Lung (tissue), 12 donors: ENCODE results near the gene KRTAP4-2. TPM values are rescaled to one million over a fixed set of nuclear protein-coding genes. Genes with fewer than 3 reads are reported as not detected.

Source experiments
- ATAC-seq: fragments of 200-7000 bp; cut with Tn5 transposase; one replicate; pipeline ENCODE4 v1.9.1; 2020; ENCODE audit warnings: moderate number of reproducible peaks; ENCODE audit not compliant: insufficient read depth, low FRiP score
- DNase-seq, 3 donors: peaks; one replicate each; pipeline ENCODE4 v3.0.0-alpha.2; 2013 to 2017
- H3K27ac ChIP-seq, 2 donors: one replicate each; pipeline ENCODE4 v1.5.1; 2013; ENCODE audit warnings: mild to moderate bottlenecking in 2 of 2, moderate library complexity in 2 of 2, control low read depth in 1 of 2, inconsistent platforms in 1 of 2, low read depth in 1 of 2, low read length in 1 of 2
- H3K27me3 ChIP-seq, 3 donors: one replicate each; pipeline ENCODE4 v1.5.1; 2013; ENCODE audit warnings: low read length in 2 of 3; ENCODE audit not compliant: control insufficient read depth in 3 of 3, insufficient read depth in 3 of 3
- H3K36me3 ChIP-seq, 4 donors: one replicate each; pipeline ENCODE4 v1.5.1; 2013; ENCODE audit warnings: low read length in 4 of 4, mild to moderate bottlenecking in 1 of 4, moderate library complexity in 1 of 4; ENCODE audit not compliant: control insufficient read depth in 4 of 4, insufficient read depth in 4 of 4
- H3K4me1 ChIP-seq, 5 donors: one replicate each; pipeline ENCODE4 v1.5.1; 2013; ENCODE audit warnings: low read length in 5 of 5, mild to moderate bottlenecking in 2 of 5, moderate library complexity in 1 of 5; ENCODE audit not compliant: control insufficient read depth in 5 of 5, insufficient read depth in 5 of 5
- H3K4me3 ChIP-seq: one replicate; pipeline ENCODE4 v1.5.1; 2013; ENCODE audit warnings: mild to moderate bottlenecking, control low read depth, moderate library complexity
- H3K9ac ChIP-seq, 2 donors: one replicate each; pipeline ENCODE4 v1.5.1; 2013; ENCODE audit warnings: low read length in 2 of 2, control low read depth in 1 of 2; ENCODE audit not compliant: insufficient read depth in 1 of 2
- H3K9me3 ChIP-seq, 4 donors: one replicate each; pipeline ENCODE4 v1.5.1; 2013; ENCODE audit warnings: low read length in 3 of 4, mild to moderate bottlenecking in 1 of 4, moderate library complexity in 1 of 4; ENCODE audit not compliant: control insufficient read depth in 4 of 4, insufficient read depth in 3 of 4
- CTCF ChIP-seq: IDR thresholded peaks from 2 replicates; pipeline ENCODE4 v1.5.1; 2012; ENCODE audit warnings: mild to moderate bottlenecking; ENCODE audit errors: control extremely low read depth, extremely low read depth
- WGBS, 2 donors: extraction: QIAGEN DNeasy Blood & Tissue Kit; methylation state at CpG; one replicate each; pipeline ENCODE4 v1.1.7; 2013; 5-methylcytosine and 5-hydroxymethylcytosine counted together
- polyA plus RNA-seq, 2 donors: library from polyadenylated mRNA; stranded (reverse); fragments of 200-250 nt; gene quantifications; one replicate each; pipeline ENCODE4 v1.2.1, GENCODE V29; 2013
- total RNA-seq, 2 donors: library from RNA; depleted of rRNA in 1 of 2; stranded (reverse); fragments of >200 nt in 1 of 2; gene quantifications; one replicate each; pipeline ENCODE4 v1.2.1, GENCODE V29; 2014 to 2021
- donor health status: control.
- donor health status: control.
- donor health status: Bipolar disorder and iron deficiency.
- donor health status: healthy.
- donor health status: DM: yes; HTN: yes; CAD: no.

The KRTAP4-2 gene
- total and polyA plus RNA-seq, 4 donors, result not detected

- ATAC-seq (no peak), DNase-seq (no peak)
- Histone ChIP-seq H3K27me3 (no peaks in the 10 kb centered on the region), H3K4me3 (no peak overlapping the region), H3K36me3 (no peaks in the 10 kb centered on the region), H3K4me1 (no peaks in the 10 kb centered on the region), H3K9me3 (peaks cover 0 to 5% (median 0%) of the 10 kb centered on the region in 4 donors), H3K9ac (no peak overlapping the region), H3K27ac (no peak overlapping the region)
- WGBS, 2 donors, result 81 to 91% methylated on average over 2 of the region's 2 CpGs
- no peak for TF ChIP-seq CTCF
Observed at GRCh38 chr17:41171886-41172285, 6.1 kb downstream of the KRTAP4-2 start.

GRCh38 chr17:41168121-41168520 is 9.9 kb downstream of the KRTAP4-2 start, which contains the start of gene KRTAP4-3:
Gene KRTAP4-3 (minus strand): TSS chr17:41168221. CDS start chr17:41168172, 49 bp downstream.
- no peaks in the 10 kb centered on the region for H3K4me1 ChIP-seq
- H3K4me3 ChIP-seq, result no peak within 1 kb of the TSS
- H3K27ac ChIP-seq, result no peak within 1 kb of the TSS
- H3K27me3 ChIP-seq, result no peaks in the 10 kb centered on the region
- H3K9ac ChIP-seq, result no peak within 1 kb of the TSS
- WGBS, 2 donors, result 88% methylated on average over 1 of the region's 1 CpG
- DNase-seq (no peak), ATAC-seq (no peak)
- peaks cover 0 to 4% (median 0%) of the 10 kb centered on the region in 4 donors for H3K9me3 ChIP-seq
- H3K36me3 ChIP-seq, result no peaks in the 10 kb centered on the region
- no peak for TF ChIP-seq CTCF

GRCh38 chr17:41167561-41167960 is 10.5 kb downstream of the KRTAP4-2 start:
- DNase-seq, result no peak
- Histone ChIP-seq H3K9ac (no peak overlapping the region), H3K4me1 (no peaks in the 10 kb centered on the region), H3K36me3 (no peaks in the 10 kb centered on the region), H3K27ac (no peak overlapping the region), H3K4me3 (no peak overlapping the region), H3K27me3 (no peaks in the 10 kb centered on the region), H3K9me3 (peaks cover 0 to 4% (median 0%) of the 10 kb centered on the region in 4 donors)
- TF ChIP-seq CTCF, result no peak
- WGBS, 2 donors, result 87 to 90% methylated on average over 7 of the region's 7 CpGs
- ATAC-seq, result no peak

GRCh38 chr17:41163828-41164227 is 14.2 kb downstream of the KRTAP4-2 start:
- no peaks in the 10 kb centered on the region for H3K36me3 ChIP-seq
- no peak overlapping the region for H3K4me3 ChIP-seq
- H3K27me3 ChIP-seq, result no peaks in the 10 kb centered on the region
- no peaks in the 10 kb centered on the region for H3K4me1 ChIP-seq
- ATAC-seq (no peak), DNase-seq (no peak)
- no peak overlapping the region for H3K27ac ChIP-seq
- no peak for TF ChIP-seq CTCF
- WGBS, 2 donors, result 75 to 84% methylated on average over 7 of the region's 7 CpGs
- H3K9me3 ChIP-seq, result peaks cover 0 to 2% (median 0%) of the 10 kb centered on the region in 4 donors
- H3K9ac ChIP-seq, result no peak overlapping the region
